ENCODE data around the gene PLCL2.

PLCL2 gene

DNA sequence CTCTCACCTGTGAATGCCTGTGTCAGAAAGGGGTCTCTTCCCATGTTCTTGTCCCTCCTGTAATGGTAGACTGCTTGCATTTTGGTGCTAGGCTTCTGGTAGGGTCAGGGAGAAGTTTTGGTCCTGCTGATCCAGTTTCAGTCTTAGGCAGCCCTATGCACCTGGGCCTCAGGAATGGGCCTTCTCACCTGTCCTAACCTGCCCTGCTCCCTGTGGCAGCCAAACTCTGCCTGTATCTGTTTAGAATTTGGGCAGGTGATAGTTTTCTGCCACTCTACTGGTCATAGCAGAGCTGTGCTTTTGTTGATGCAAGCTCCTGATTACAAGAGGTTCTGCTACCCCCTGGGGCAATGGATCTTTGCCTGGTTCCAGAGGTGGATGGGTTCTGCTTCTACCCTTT lies 118.7 kb downstream of the PLCL2 start:
- Histone ChIP-seq H3K27ac (no peak overlapping the region), H3K27me3 (no peaks in the 10 kb centered on the region), H3K4me3 (ENCODE audit: low read depth in 1 of 2, low read length in 1 of 2) (no peak overlapping the region), H3K4me1 (ENCODE audit: control insufficient read depth in 1 of 2, insufficient read depth in 1 of 2, low read depth in 1 of 2, low read length in 1 of 2) (peaks cover 0 to 16% of the 10 kb centered on the region in 2 experiments), H3K9me3 (no peaks in the 10 kb centered on the region), H3K36me3 (no peaks in the 10 kb centered on the region)
- TF ChIP-seq, protein P1, sequence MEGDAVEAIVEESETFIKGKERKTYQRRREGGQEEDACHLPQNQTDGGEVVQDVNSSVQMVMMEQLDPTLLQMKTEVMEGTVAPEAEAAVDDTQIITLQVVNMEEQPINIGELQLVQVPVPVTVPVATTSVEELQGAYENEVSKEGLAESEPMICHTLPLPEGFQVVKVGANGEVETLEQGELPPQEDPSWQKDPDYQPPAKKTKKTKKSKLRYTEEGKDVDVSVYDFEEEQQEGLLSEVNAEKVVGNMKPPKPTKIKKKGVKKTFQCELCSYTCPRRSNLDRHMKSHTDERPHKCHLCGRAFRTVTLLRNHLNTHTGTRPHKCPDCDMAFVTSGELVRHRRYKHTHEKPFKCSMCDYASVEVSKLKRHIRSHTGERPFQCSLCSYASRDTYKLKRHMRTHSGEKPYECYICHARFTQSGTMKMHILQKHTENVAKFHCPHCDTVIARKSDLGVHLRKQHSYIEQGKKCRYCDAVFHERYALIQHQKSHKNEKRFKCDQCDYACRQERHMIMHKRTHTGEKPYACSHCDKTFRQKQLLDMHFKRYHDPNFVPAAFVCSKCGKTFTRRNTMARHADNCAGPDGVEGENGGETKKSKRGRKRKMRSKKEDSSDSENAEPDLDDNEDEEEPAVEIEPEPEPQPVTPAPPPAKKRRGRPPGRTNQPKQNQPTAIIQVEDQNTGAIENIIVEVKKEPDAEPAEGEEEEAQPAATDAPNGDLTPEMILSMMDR (IDR thresholded peaks at IDR 0.05), result no peak

DNA sequence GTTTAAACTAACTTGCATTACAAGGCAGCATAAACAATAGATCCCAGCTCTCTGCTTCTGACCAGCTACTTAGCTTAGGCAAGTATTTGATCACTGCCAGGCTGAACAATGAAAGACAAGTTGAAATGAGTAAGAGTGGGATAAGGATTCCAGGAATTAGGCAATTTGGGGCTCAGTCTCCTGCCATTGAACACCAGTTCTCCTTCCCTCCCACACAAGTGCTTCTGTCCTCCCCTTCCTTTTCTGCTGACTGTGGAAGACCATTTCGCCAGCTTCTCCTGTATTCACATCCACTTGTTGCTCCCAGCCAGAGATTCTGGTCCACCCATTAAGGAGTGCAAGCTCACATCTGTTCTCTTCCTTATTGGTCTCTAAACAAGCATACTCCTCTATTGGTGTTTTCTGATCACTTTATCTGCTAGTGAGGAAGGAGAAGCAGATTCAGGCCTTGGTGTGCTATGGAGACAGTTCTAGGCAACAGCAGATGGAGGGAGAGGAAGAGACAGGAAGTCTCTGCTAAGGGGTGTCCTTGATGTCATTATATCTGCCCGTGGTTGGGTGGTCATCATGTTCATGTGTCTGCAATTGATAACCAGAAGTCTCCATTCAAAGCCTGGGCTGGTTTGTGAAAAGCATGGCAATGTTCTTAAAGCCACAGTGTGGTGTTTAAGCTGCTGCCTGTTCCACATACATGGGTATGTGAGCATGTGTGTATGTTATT lies 121.5 kb downstream of the PLCL2 start:
- Histone ChIP-seq H3K4me1 (ENCODE audit: control insufficient read depth in 1 of 2, insufficient read depth in 1 of 2, low read depth in 1 of 2, low read length in 1 of 2) (peaks cover 0 to 5% of the 10 kb centered on the region in 2 experiments), H3K4me3 (ENCODE audit: low read depth in 1 of 2, low read length in 1 of 2) (no peak overlapping the region), H3K9me3 (no peaks in the 10 kb centered on the region), H3K27me3 (no peaks in the 10 kb centered on the region), H3K27ac (peak overlapping the region; percentile 14), H3K36me3 (peaks cover 18% of the 10 kb centered on the region)
- TF ChIP-seq, protein P1 (IDR thresholded peaks at IDR 0.05), result no peak

DNA sequence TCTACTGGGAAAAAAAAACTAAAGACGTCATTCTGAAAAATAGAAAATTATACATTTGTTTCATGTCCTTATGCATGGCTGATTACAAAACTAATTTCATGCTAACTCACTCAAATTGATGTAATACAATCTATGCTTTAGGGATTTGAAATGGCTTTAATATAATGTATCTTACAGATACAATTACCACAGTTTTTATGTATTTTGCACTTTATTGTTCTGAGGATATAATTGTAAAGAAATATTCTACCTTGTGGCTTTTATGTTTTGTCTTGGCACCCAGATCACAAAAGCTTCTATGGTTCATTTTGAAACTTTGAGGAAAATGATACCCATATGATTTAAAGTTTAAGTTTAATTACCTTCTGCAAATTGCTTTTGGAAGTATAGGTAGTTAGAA lies 122.5 kb downstream of the PLCL2 start:
- TF ChIP-seq, protein P1 (IDR thresholded peaks at IDR 0.05), result no peak
- peaks cover 0 to 5% of the 10 kb centered on the region in 2 experiments for H3K4me1 ChIP-seq (ENCODE audit: control insufficient read depth in 1 of 2, insufficient read depth in 1 of 2, low read depth in 1 of 2, low read length in 1 of 2)
- H3K4me3 ChIP-seq (ENCODE audit: low read depth in 1 of 2, low read length in 1 of 2), result no peak overlapping the region
- H3K27ac ChIP-seq, result no peak overlapping the region
- H3K36me3 ChIP-seq, result peaks cover 28% of the 10 kb centered on the region
- H3K27me3 ChIP-seq, result no peaks in the 10 kb centered on the region
- H3K9me3 ChIP-seq, result no peaks in the 10 kb centered on the region

DNA sequence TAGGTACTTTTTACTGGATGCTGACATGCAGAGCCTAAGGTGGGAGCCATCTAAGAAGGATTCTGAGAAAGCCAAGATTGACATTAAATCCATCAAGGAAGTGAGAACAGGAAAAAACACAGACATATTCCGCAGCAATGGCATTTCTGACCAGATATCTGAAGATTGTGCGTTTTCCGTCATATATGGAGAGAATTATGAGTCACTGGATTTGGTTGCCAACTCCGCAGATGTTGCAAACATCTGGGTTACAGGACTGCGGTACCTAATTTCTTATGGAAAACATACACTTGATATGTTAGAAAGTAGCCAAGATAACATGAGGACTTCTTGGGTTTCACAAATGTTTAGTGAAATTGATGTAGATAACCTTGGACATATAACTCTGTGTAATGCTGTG lies 125.1 kb downstream of the PLCL2 start:
- peaks cover 0 to 5% of the 10 kb centered on the region in 2 experiments for H3K4me1 ChIP-seq (ENCODE audit: control insufficient read depth in 1 of 2, insufficient read depth in 1 of 2, low read depth in 1 of 2, low read length in 1 of 2)
- TF ChIP-seq, protein P1 (IDR thresholded peaks at IDR 0.05), result no peak
- no peaks in the 10 kb centered on the region for H3K27me3 ChIP-seq
- H3K27ac ChIP-seq, result no peak overlapping the region
- H3K9me3 ChIP-seq, result no peaks in the 10 kb centered on the region
- no peak overlapping the region for H3K4me3 ChIP-seq (ENCODE audit: low read depth in 1 of 2, low read length in 1 of 2)
- H3K36me3 ChIP-seq, result peaks cover 45% of the 10 kb centered on the region

DNA sequence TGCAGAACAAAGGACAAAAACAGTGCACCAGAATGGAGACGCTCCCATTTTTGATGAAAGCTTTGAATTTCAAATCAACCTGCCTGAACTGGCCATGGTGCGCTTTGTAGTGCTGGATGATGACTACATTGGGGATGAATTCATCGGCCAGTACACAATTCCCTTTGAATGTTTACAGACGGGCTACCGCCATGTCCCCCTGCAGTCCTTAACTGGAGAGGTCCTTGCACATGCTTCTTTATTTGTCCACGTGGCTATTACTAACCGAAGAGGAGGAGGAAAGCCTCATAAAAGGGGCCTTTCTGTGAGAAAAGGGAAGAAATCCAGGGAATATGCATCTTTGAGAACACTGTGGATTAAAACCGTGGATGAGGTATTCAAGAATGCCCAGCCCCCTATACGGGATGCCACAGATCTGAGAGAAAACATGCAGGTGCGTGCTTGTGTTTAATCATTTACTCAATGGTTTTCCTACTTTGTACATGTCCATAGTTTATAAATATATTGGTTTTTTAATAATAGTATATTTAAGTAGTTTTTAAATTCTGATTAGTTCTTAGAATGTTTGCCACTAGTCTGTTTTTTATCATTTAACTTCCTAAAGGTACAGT lies 127.1 kb downstream of the PLCL2 start:
- no peak overlapping the region for H3K27ac ChIP-seq
- no peaks in the 10 kb centered on the region for H3K4me1 ChIP-seq (ENCODE audit: control insufficient read depth in 1 of 2, insufficient read depth in 1 of 2, low read depth in 1 of 2, low read length in 1 of 2)
- no peaks in the 10 kb centered on the region for H3K9me3 ChIP-seq
- no peak overlapping the region for H3K4me3 ChIP-seq (ENCODE audit: low read depth in 1 of 2, low read length in 1 of 2)
- no peaks in the 10 kb centered on the region for H3K27me3 ChIP-seq
- peaks cover 65% of the 10 kb centered on the region for H3K36me3 ChIP-seq
- TF ChIP-seq, protein P1 (IDR thresholded peaks at IDR 0.05), result no peak

All from neutrophil (primary cell).